PC-3 (cell line): ENCODE measurements around the gene KRT80. TPM values are rescaled to one million over a fixed set of nuclear protein-coding genes. Genes with fewer than 3 reads are reported as not detected.

Experiments used
- ATAC-seq: fragments of 200-7000 bp; cut with Tn5 transposase; 2 replicates; pipeline ENCODE4 v1.9.1; 2020; ENCODE audit warnings: mild to moderate bottlenecking, moderate library complexity
- BruUV-seq: library from RNA; stranded (reverse); fragments of 400-500 nt; replicated peaks from 2 replicates; lab custom pipeline; 2021; lab: Mats Ljungman, UMichigan
- CTCF ChIA-PET: fragments of 300-600 bp; sonication (Branson Sonifier 250); formaldehyde crosslinking; loops from one replicate; lab custom pipeline; 2022; ENCODE audit warnings: antibody characterized with exemption; lab: Charles Lee
- POLR2A ChIA-PET: fragments of 300-600 bp; sonication (Branson Sonifier 250); formaldehyde crosslinking; loops from one replicate; lab custom pipeline; 2022; ENCODE audit warnings: antibody characterized with exemption; ENCODE audit not compliant: unreplicated experiment; lab: Charles Lee
- DNase-seq: peaks from one replicate; pipeline ENCODE4 v3.0.0-alpha.2; 2015
- H2AFZ ChIP-seq: fragments of 300-600 bp; sonication (generic); 2 replicates; pipeline ENCODE4 v1.6.0; 2016; ENCODE audit warnings: antibody characterized with exemption, low read length
- H3F3A ChIP-seq: fragments of 300-600 bp; sonication (generic); one replicate; pipeline ENCODE4 v1.6.0; 2017; ENCODE audit warnings: antibody characterized with exemption, low read length, control low read depth, mild to moderate bottlenecking; ENCODE audit not compliant: unreplicated experiment
- H3K27ac ChIP-seq: fragments of 300-600 bp; sonication (generic); 2 replicates; pipeline ENCODE4 v1.5.1; 2016; ENCODE audit warnings: mild to moderate bottlenecking, low read length
- H3K27me3 ChIP-seq: fragments of 300-600 bp; sonication (generic); 2 replicates; pipeline ENCODE4 v1.6.1; 2016; ENCODE audit warnings: low read length, mixed read lengths
- H3K36me3 ChIP-seq: fragments of 300-600 bp; sonication (generic); 2 replicates; pipeline ENCODE4 v1.6.1; 2016; ENCODE audit warnings: low read depth, mixed run types, low read length, mixed read lengths
- H3K4me1 ChIP-seq: fragments of 300-600 bp; sonication (generic); 2 replicates; pipeline ENCODE4 v1.5.1; 2016; ENCODE audit warnings: low read length; ENCODE audit not compliant: insufficient read depth
- H3K4me2 ChIP-seq: fragments of 300-600 bp; sonication (generic); 2 replicates; pipeline ENCODE4 v1.6.0; 2016; ENCODE audit warnings: low read length
- H3K4me3 ChIP-seq: fragments of 300-600 bp; sonication (generic); 2 replicates; pipeline ENCODE4 v1.5.1; 2016; ENCODE audit warnings: mild to moderate bottlenecking, low read length, mixed read lengths
- H3K79me2 ChIP-seq: fragments of 300-600 bp; sonication (generic); 2 replicates; pipeline ENCODE4 v1.6.1; 2017; ENCODE audit warnings: low read length, mixed read lengths
- H3K9ac ChIP-seq: fragments of 300-600 bp; sonication (generic); 2 replicates; pipeline ENCODE4 v1.6.0; 2016; ENCODE audit warnings: mild to moderate bottlenecking, low read length
- H3K9me2 ChIP-seq: fragments of 300-600 bp; sonication (generic); replicated peaks from 2 replicates; pipeline ENCODE4 v1.6.1; 2016; ENCODE audit warnings: mixed run types, low read length, mixed read lengths
- H3K9me3 ChIP-seq: fragments of 300-600 bp; sonication (generic); 2 replicates; pipeline ENCODE4 v1.6.1; 2016; ENCODE audit warnings: low read length, mixed read lengths
- H4K20me1 ChIP-seq: fragments of 300-600 bp; sonication (generic); 2 replicates; pipeline ENCODE4 v1.6.1; 2016; ENCODE audit warnings: low read length, mixed read lengths
- EZH2 ChIP-seq: fragments of 300-600 bp; sonication (generic); IDR thresholded peaks from one replicate; pipeline ENCODE4 v1.6.1; 2017; ENCODE audit warnings: antibody characterized with exemption, mild to moderate bottlenecking, low read length; ENCODE audit not compliant: unreplicated experiment
- EZH2phosphoT487 ChIP-seq: fragments of 300-600 bp; sonication (generic); IDR thresholded peaks from 2 replicates; pipeline ENCODE4 v1.6.1; 2018; ENCODE audit warnings: mild to moderate bottlenecking, antibody characterized with exemption, low read length, borderline replicate concordance
- intact Hi-C: fragments of 100-400 bp; cut with micrococcal nuclease; formaldehyde crosslinking; loops from 2 replicates; pipeline ENCODE4 v1.9.0; 2023
- total RNA-seq: library from RNA; depleted of rRNA; stranded (reverse); fragments of >200 nt; gene quantifications from 2 replicates; pipeline ENCODE4 v1.2.3, GENCODE V29; 2014
- TF ChIP-seq, protein P1 (sequence below): fragments of 300-600 bp; sonication (generic); conservative IDR thresholded peaks from 2 replicates; pipeline ENCODE4 v1.5.1; 2017; ENCODE audit warnings: antibody characterized with exemption, low read depth, mild to moderate bottlenecking, low read length

Gene KRT80
- total RNA-seq, 1 experiment from 2014 or later, result 19.8 TPM

DNA sequence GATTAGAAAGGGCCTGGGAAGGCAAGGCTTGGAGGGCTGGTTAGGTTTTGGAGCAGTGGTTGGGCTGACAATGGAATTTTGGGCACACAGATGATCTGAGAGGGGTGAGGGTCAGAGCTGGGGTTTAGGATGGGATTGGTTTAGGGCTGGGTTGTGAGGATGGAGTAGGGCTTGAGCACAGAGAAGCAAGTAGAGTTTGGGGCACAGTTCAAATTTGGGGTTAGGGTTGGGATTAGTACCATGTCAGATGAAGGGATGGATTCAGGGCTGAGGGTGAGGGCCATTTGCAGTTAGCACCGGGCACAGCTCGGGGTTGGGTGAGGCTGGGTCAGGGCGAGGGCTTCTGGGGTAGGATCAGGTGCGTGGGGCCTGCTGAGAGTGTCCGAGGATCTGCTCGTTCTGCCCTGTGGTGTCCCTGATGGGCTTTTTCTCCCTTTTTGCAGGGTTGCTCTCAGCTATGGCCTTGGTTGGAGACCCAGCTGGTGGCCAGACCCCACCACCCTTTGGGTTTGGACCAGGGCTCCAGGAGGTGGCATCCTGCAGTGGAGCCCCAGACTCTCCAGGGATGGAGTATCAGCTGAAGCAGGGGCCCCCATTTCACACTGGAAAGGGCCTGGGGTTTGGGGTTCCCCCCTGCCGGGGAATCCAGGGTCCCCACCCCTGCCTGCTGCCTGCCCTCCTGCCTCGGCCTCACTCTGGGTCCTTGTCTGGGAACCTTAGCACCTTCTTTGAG, 45.6 kb downstream of the KRT80 start:
- POLR2A ChIA-PET, result interaction anchor here (0.6 to 2.8 kb wide), 7 partner anchors 76 to 727 kb away, joined by 3 to 39 read pairs (median 7); partner anchors contain the start of gene ATG101
- Histone ChIP-seq H2AFZ (no peak overlapping the region), H3K27ac (peak overlapping the region; percentile 100), H4K20me1 (no peaks in the 10 kb centered on the region), H3F3A (no peaks in the 10 kb centered on the region), H3K36me3 (no peaks in the 10 kb centered on the region), H3K9me3 (no peaks in the 10 kb centered on the region), H3K79me2 (peaks cover 25% of the 10 kb centered on the region), H3K9me2 (no peaks in the 10 kb centered on the region), H3K4me1 (peaks cover 68% of the 10 kb centered on the region), H3K9ac (peak overlapping the region; percentile 98), H3K4me2 (peak overlapping the region; percentile 82), H3K4me3 (peak overlapping the region; percentile 58), H3K27me3 (no peaks in the 10 kb centered on the region)
- BruUV-seq, result no TSS peak
- DNase-seq, result no peak
- ATAC-seq, result no peak
- TF ChIP-seq EZH2, result no peak
- no peak for TF ChIP-seq EZH2phosphoT487
- TF ChIP-seq, protein P1, sequence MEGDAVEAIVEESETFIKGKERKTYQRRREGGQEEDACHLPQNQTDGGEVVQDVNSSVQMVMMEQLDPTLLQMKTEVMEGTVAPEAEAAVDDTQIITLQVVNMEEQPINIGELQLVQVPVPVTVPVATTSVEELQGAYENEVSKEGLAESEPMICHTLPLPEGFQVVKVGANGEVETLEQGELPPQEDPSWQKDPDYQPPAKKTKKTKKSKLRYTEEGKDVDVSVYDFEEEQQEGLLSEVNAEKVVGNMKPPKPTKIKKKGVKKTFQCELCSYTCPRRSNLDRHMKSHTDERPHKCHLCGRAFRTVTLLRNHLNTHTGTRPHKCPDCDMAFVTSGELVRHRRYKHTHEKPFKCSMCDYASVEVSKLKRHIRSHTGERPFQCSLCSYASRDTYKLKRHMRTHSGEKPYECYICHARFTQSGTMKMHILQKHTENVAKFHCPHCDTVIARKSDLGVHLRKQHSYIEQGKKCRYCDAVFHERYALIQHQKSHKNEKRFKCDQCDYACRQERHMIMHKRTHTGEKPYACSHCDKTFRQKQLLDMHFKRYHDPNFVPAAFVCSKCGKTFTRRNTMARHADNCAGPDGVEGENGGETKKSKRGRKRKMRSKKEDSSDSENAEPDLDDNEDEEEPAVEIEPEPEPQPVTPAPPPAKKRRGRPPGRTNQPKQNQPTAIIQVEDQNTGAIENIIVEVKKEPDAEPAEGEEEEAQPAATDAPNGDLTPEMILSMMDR, result no peak
- CTCF ChIA-PET, result interaction anchor here (0.6 kb wide), 1 partner anchor 121 kb away, joined by 6 read pairs; no protein-coding TSS in a partner anchor
- intact Hi-C loops, result loop anchor here (5.0 kb wide), 2 partner anchors 296 to 726 kb away; no protein-coding TSS in a partner anchor

- no peak overlapping the region for H2AFZ ChIP-seq
- no peaks in the 10 kb centered on the region for H3K9me3 ChIP-seq
- H3K9ac ChIP-seq, result peak overlapping the region; percentile 98
- peaks cover 25% of the 10 kb centered on the region for H3K79me2 ChIP-seq
- POLR2A ChIA-PET, result interaction anchor here (0.6 kb wide), 2 partner anchors 94 to 735 kb away, joined by 3 to 12 read pairs; no protein-coding TSS in a partner anchor
- peaks cover 67% of the 10 kb centered on the region for H3K4me1 ChIP-seq
- peak overlapping the region; percentile 58; the same call in 1 of the 2 replicates for H3K4me3 ChIP-seq
- no peaks in the 10 kb centered on the region for H3K36me3 ChIP-seq
- intact Hi-C loops, result loop anchor here (5.0 kb wide), 2 partner anchors 297 to 727 kb away; no protein-coding TSS in a partner anchor
- H3K27me3 ChIP-seq, result no peaks in the 10 kb centered on the region
- H3F3A ChIP-seq, result no peaks in the 10 kb centered on the region
- TF ChIP-seq EZH2 (no peak), EZH2phosphoT487 (no peak)
- TF ChIP-seq, protein P1, result no peak
- ATAC-seq (no peak), DNase-seq (peak; percentile 30)
- peak overlapping the region; percentile 100 for H3K27ac ChIP-seq
- no peaks in the 10 kb centered on the region for H3K9me2 ChIP-seq
- BruUV-seq, result no TSS peak
- CTCF ChIA-PET, result interaction anchor here (0.6 kb wide), 1 partner anchor 849 kb away, joined by 4 read pairs; no protein-coding TSS in a partner anchor
- no peaks in the 10 kb centered on the region for H4K20me1 ChIP-seq
- H3K4me2 ChIP-seq, result peak overlapping the region; percentile 82
Measured at GRCh38 chr12:52145228-52146088, 46.4 kb downstream of the KRT80 start.
